GM19043 (cell line): ENCODE data around the gene PLA2G2E.

ENCODE experiments used
- ATAC-seq: cut with Tn5 transposase; IDR thresholded peaks from one replicate; pipeline ENCODE4 v1.9.1; 2021; ENCODE audit warnings: low read depth; ENCODE audit not compliant: unreplicated experiment

PLA2G2E gene

DNA sequence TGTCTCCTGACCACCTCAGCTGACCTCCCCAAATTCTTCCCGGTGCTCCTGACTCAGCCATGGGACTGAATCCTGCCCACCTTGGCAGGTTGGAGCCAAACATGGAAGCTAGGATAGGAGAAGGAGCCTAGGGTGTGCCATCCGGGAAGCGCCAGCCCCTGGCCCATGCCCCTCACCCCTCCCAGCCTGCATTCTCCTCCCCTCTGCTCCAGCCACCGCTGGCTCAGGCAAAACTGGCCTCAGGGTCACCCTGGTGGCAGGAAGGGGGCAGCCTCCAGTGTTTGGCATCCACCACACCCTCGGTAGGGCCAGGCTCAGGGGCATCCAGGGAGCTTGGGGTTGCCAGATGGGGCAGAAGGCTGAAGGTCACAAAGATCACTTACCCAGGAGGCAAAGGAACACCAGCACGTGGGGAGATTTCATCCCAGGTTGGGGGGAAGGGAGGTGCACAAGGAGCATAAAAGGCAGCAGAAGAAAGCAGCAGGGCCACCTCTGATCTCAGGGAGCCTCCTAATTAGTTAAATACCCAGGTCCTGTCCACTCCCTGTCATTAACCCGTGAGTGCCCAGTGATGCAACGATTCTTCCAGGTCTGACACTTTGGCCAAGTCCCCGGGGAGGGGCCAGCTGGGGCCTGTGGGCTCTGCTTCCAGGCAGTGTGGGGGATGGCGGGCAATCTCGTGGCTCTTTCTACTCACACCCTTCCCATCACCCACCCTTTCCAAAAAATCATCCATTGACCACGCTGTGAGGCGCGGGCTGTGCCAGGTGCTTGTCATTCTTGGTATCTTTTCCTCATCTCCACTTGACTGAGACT is at the start of gene PLA2G2E:
TSS of gene PLA2G2E (minus strand) at position 481 of the 816 bp plus-strand sequence. CDS start at position 423, 58 bp downstream.
- ATAC-seq: no peak

DNA sequence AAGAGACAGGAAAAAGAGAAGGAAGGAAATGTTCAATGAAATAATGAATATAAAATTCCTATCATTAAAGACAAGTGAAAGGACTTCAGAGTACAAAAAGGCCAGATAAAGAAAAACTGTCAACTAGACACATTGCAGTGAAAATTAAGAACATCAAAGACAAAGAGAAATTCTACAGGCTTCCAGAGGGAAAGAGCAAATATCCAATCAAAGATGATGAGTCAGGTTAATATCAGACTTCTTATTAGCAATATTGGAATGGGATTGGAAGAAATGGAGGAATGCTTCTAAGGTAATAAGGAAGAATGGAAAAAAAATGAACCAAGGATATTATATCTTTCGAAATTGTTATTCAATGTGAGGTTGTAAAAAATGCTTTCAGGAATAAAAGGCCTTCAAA is 48.2 kb upstream of the PLA2G2E start:
- no peak for ATAC-seq

DNA sequence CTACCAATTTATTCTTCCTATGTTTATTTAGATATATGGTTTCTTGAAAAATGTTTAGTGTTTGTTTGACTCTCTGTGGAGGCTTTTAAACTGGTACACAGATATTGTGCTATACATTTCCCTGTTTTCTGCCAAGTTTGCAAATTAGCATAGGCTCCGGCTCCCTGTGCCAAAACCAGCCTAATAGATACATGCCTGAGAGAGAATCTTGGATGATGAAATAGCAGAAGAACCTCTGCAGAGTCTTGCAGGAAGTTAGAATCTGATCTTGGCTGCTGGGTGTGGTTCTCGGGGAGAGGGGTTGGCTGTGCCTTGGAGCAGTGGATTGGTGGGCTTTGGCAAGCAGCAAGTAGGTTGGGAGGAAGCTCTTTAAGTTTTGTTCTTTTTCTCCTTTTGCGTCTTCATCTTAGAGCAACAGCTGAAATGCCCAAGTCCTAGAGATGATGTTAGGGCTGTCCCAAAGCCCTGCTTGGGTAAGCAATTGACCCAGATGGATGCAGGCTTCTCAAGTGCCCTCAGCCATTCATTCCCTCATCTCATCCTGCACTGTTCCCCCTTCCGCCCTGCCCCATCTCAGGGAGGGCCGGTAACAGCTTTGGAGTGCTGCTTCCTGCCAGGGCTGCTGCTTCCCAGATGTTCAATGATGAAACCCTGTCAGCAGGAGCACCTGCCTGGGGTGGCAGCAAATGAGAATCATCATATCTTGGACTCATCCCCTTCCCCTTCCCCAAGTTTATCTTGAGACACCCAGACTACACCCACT is 46.7 kb upstream of the PLA2G2E start:
- no peak for ATAC-seq

- ATAC-seq: no peak
Measured at GRCh38 chr1:19967808-19968207, 44.4 kb upstream of the PLA2G2E start.

GRCh38 chr1:19964542-19964941 is 41.1 kb upstream of the PLA2G2E start:
- ATAC-seq: no peak

DNA sequence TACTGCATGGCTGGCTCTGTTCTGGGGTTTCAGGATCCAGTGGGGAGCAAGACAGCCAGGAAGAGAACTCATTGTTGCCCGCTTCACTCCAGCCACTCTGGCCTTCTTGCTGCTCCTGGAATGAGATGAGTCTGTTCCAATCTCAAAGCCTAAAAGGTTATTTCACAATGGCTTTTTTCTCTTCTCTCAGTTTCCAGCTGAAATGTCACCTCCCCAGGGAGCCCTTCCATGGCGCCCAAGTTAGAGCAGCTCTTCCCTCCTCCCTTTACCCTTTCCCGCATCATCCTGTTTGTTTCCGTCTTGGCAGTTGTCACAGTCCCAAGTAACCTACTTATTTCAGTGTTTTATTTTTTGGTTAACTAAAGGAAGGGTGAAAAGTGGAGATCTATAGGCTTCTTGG is 40.2 kb upstream of the PLA2G2E start:
- no peak for ATAC-seq

GRCh38 chr1:19960591-19960990 is 37.2 kb upstream of the PLA2G2E start:
- no peak for ATAC-seq

- ATAC-seq: no peak
Measured at GRCh38 chr1:19957779-19958178, 34.4 kb upstream of the PLA2G2E start.

DNA sequence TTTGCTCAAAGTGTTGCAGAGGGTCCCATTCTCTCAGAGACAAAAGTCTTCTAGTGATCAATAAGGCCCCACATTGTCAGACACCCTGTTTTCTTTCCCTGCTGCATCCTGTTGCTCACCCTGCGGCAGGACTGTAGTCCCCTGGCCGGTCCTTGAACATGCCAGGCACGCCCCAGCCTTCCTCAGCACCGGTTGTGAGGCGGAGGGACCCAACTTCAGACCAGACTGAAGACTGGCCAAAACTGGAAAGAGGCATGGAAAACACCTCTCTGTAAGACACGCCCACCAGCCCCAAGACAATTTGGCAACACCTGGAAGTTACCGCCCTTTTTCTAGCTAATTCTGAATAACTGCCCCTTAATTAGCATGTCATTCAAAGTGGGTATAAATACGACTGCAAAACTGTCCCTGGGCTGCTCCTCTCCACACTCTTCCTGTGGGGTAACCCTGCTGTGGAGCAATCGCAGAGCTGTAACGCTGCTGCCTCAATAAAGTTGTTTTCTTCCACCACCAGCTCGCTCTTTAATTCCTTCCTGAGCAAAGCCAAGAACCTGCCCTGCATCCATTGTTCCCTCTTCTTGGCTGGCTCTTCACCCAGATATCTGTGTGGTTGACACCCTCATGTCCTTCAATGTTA is 32.2 kb upstream of the PLA2G2E start:
- no peak for ATAC-seq

DNA sequence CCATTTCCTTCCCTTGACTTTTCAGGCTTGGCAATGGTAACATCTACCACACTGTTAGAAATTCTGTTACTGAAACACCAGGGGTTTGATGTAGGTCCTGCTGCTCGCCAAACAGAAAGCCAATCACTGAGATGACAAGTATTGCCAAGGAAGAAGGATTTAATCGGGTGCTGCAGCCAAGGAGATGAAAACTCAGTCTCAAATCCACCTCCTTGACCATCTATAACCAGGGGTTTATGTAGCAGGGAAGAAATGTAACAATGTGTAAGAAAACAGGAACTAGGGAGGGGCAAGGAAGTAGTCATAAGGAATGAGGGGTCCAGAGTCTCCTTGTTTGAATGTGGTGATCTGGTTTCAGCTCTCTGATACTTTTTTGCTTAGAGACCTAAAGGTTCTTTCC is 30.6 kb upstream of the PLA2G2E start:
- ATAC-seq: no peak

DNA sequence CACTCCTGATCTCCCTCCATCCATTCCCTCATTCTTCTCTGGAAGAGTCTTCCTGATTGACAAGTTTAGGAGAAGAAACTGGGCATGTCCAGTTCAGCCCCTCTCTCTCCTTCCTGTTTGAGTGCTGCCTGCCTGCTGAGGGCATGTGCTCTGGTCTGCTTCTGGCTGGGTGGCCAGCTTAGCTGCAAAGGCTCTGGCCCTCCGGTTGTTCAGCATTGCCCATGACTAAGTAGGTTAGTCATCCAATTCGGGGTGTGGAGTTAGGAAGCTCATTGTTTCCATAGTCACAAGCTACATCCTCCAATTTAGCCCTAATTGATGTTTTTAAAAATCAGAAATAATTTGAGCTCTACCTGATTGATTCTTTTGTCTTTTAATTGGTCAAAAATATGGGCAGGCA is 25.6 kb upstream of the PLA2G2E start:
- no peak for ATAC-seq

DNA sequence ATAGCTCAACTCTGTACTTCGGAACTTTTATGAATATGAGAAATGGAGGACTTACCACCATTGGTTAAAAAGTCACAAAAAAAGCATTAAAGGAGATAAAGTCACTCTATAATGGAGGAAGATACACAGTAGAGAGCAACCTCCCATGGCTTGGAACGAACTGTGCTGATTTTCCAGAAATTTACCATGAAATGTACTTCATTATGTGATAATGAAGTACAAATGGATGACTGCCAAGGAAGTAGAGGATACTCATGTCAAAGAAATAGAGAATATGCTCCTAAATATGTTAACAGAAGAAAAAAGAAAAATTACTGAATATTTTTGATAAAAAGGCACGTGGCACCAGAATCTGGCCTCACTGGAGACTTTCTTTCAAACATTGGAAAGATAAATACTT is 23.6 kb upstream of the PLA2G2E start:
- ATAC-seq: no peak

- no peak for ATAC-seq
Measured at GRCh38 chr1:19946331-19946751, 22.9 kb upstream of the PLA2G2E start.

GRCh38 chr1:19945914-19946313 is 22.5 kb upstream of the PLA2G2E start:
- no peak for ATAC-seq

DNA sequence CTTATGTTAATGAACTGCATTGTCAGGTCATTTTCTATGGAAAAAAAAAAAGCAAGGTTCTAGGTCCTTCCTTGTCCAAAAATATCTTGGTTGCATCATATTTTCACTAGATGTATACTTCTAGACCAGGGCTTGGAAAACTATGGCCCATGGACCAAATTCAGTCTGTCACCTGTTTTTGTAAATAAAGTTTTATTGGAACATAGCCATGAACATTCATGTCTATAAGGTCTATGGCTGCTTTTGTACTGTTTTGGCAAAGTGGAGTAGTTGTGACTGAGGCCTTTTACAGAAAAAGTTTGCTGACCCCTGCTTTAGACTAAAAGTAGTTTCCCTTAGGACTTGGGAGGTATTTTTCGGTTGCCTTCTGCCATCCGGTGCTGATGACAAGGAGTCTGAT is 19.2 kb upstream of the PLA2G2E start:
- no peak for ATAC-seq

- no peak for ATAC-seq
Measured at GRCh38 chr1:19942088-19942487, 18.7 kb upstream of the PLA2G2E start.

DNA sequence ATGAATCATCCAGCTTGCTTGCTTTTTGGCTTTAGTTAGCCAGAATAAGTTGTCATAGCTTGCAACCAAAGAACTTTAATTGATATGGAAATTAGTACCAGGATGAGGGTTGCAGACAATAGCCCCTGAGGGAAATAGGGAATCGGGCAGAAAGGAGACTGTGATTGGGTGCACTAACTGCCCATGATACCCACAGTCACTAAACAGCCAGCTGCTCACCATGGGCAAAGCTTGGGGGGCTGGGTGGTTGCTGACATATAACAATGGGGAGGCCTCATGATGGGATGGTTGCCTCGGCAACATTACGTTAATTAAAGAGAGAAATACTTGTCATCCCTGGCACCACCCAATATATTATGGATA is 17.8 kb upstream of the PLA2G2E start:
- ATAC-seq: no peak

DNA sequence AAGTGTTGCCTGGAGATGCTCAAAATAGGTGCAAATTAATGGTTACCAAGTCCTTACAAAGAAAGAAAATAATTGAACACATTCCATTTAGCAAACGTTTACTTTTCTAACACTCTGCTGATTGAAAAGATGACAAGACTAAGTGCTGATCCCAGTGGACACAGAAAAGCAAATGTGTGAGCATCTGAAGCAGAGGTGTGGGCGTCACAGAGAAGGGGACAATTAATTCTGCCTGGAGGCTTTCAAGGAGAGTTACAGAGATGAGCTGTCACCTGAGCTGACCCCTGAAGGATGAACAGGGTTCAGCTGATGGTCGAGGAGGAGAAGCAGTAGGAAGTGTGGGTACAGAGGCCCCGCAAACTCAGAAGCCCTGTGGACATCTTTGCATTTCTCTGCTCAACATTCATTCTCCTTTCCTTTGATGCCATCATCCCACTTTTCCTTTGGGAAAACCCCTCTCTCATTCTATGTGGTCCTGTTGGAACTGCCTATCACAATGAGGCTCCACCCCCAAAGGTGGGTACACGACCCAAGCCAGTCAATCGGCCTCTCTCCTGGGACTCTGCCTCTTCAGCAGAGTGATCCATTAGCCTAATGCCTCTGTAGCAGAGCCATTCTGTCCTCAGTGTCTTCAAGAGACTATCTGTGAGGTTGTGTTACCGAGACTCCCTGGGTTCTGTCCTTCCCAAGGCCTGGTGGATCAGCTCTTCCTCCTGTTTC is 17.2 kb upstream of the PLA2G2E start:
- ATAC-seq: no peak

GRCh38 chr1:19938472-19938871 is 15.1 kb upstream of the PLA2G2E start:
- ATAC-seq: no peak

GRCh38 chr1:19936061-19936750 is 12.8 kb upstream of the PLA2G2E start:
- ATAC-seq: no peak
